Pulmonary artery endothelial cell (primary cell): ENCODE data around the gene ANKRD9. TPM values are rescaled to one million over a fixed set of nuclear protein-coding genes. Genes with fewer than 3 reads are reported as not detected.

Experiments
- DNase-seq: peaks from one replicate; pipeline ENCODE4 v3.0.0-alpha.2; 2011; ENCODE audit warnings: low read depth, low spot score
- total RNA-seq: library from RNA; depleted of rRNA; stranded (reverse); fragments of >200 nt; gene quantifications from 2 replicates; pipeline ENCODE4 v1.2.3, GENCODE V29; 2014

The ANKRD9 gene
- total RNA-seq, 1 donor from 2014 or later, result 13.2 TPM

- DNase-seq, result no peak
Observed at GRCh38 chr14:102479107-102479506, 30.5 kb downstream of the ANKRD9 start.

GRCh38 chr14:102474934-102475333, 34.6 kb downstream of the ANKRD9 start:
- no peak for DNase-seq

- no peak for DNase-seq
Observed at GRCh38 chr14:102473559-102473958, 36.0 kb downstream of the ANKRD9 start.

- no peak for DNase-seq
Observed at GRCh38 chr14:102472791-102473150, 36.8 kb downstream of the ANKRD9 start.

- no peak for DNase-seq
Observed at GRCh38 chr14:102471921-102472790, 37.4 kb downstream of the ANKRD9 start.

- DNase-seq, result no peak
Observed at GRCh38 chr14:102469261-102469660, 40.3 kb downstream of the ANKRD9 start.

GRCh38 chr14:102464846-102465341, 44.7 kb downstream of the ANKRD9 start:
- no peak for DNase-seq

- DNase-seq, result no peak
Observed at GRCh38 chr14:102464006-102464405, 45.6 kb downstream of the ANKRD9 start.

GRCh38 chr14:102462391-102462790, 47.2 kb downstream of the ANKRD9 start:
- no peak for DNase-seq

GRCh38 chr14:102461490-102462338, 47.9 kb downstream of the ANKRD9 start:
- no peak for DNase-seq

- no peak for DNase-seq
Observed at GRCh38 chr14:102457509-102457908, 52.1 kb downstream of the ANKRD9 start.

GRCh38 chr14:102454711-102455110, 54.9 kb downstream of the ANKRD9 start:
- DNase-seq, result no peak

- DNase-seq, result no peak
Observed at GRCh38 chr14:102452302-102452701, 57.3 kb downstream of the ANKRD9 start.

Other genes with a start within 250 kb of the ANKRD9 start
- 5.9 and 6.1 TPM in 2 replicates for gene MOK, start 204.6 kb downstream of the ANKRD9 start, total RNA-seq
- gene ZNF839, start 190.0 kb downstream of the ANKRD9 start, total RNA-seq, result 6.0 and 9.2 TPM in 2 replicates
- gene CINP, start 146.9 kb downstream of the ANKRD9 start, total RNA-seq, result 61.3 and 62.5 TPM in 2 replicates
- 11.8 and 13.4 TPM in 2 replicates for gene TECPR2, start 146.8 kb downstream of the ANKRD9 start, total RNA-seq
- gene RCOR1, start 82.9 kb upstream of the ANKRD9 start, total RNA-seq, result 12.3 and 18.6 TPM in 2 replicates